K562 (cell line): Measurements from ENCODE around the gene CD69. TPM values are rescaled to one million over a fixed set of nuclear protein-coding genes. Genes with fewer than 3 reads are reported as not detected.
A peak's percentile ranks its signal among the peaks of the same experiment; 100 is the strongest.

Experiments used
- ATAC-seq: fragments of 200-7000 bp; cut with Tn5 transposase; 3 replicates; pipeline ENCODE4 v1.9.1; 2020; ENCODE audit warnings: moderate library complexity
- BruUV-seq: library from RNA; stranded (reverse); fragments of 400-500 nt; replicated peaks from 2 replicates; lab custom pipeline; 2021; lab: Mats Ljungman, UMichigan
- CTCF ChIA-PET: fragments of 300-600 bp; formaldehyde crosslinking; extraction: SDS; loops from one replicate; lab custom pipeline; 2021; ENCODE audit warnings: low intra/inter-chr PET ratio; lab: Yijun Ruan, JAX
- POLR2A ChIA-PET: fragments of 300-600, 350-650 bp; sonication (Branson Sonifier 250); formaldehyde crosslinking; extraction: SDS; loops from one replicate; lab custom pipeline; 2021; ENCODE audit warnings: antibody characterized with exemption, inconsistent platforms; lab: Yijun Ruan, JAX
- DNase-seq, 4 experiments: peaks; one replicate each; pipeline versions ENCODE4 v3.0.0 to v3.0.0-alpha.2; 2011 to 2018; ENCODE audit warnings: low spot score in 3 of 4, mixed read lengths in 3 of 4; ENCODE audit errors: extremely low read depth in 1 of 4
- FAIRE-seq: peaks from 2 replicates; lab custom pipeline; 2011; peaks lifted over from hg19 to GRCh38; lab: Jason Lieb, UNC
- H2AFZ ChIP-seq: 2 replicates; pipeline ENCODE4 v1.6.0; 2011; ENCODE audit warnings: low read depth, low read length, control low read depth, inconsistent platforms
- H3K27ac ChIP-seq: fragments of 200-600 bp; 3 replicates; pipeline ENCODE4 v1.8.0; 2011; ENCODE audit warnings: low read depth, mild to moderate bottlenecking, control low read depth, inconsistent platforms, low read length, moderate library complexity, mixed read lengths; ENCODE audit errors: extremely low read depth
- H3K27me3 ChIP-seq, 2 experiments: fragments of 300-600 bp in 1 of 2; 2 replicates in 1 of 2; 3 replicates in 1 of 2; pipeline versions ENCODE4 v1.6.0 to v1.8.0; 2011; ENCODE audit warnings: inconsistent platforms in 2 of 2, low read length in 2 of 2, mild to moderate bottlenecking in 1 of 2, mixed read lengths in 1 of 2, moderate library complexity in 1 of 2; ENCODE audit not compliant: control insufficient read depth in 2 of 2, insufficient read depth in 2 of 2
- H3K36me3 ChIP-seq: fragments of 300-600 bp; 3 replicates; pipeline ENCODE4 v1.8.0; 2011; ENCODE audit warnings: mild to moderate bottlenecking, low read length, inconsistent platforms; ENCODE audit not compliant: control insufficient read depth, insufficient read depth
- H3K4me1 ChIP-seq, 2 experiments: fragments of 200-600 bp in 1 of 2; replicated peaks in 1 of 2; 2 replicates in 1 of 2; 3 replicates in 1 of 2; pipeline versions ENCODE4 v1.5.1 to v1.8.0; 2011; ENCODE audit warnings: inconsistent platforms in 2 of 2, low read length in 2 of 2, mild to moderate bottlenecking in 1 of 2, mixed read lengths in 1 of 2, moderate library complexity in 1 of 2; ENCODE audit not compliant: control insufficient read depth in 2 of 2, insufficient read depth in 2 of 2
- H3K4me2 ChIP-seq: 2 replicates; pipeline ENCODE4 v1.6.1; 2011; ENCODE audit warnings: low read length, control low read depth, inconsistent platforms, mixed read lengths; ENCODE audit not compliant: insufficient read depth
- H3K4me3 ChIP-seq: fragments of 200-600 bp; sonication (generic), shearing (Covaris generic); 2 replicates; pipeline ENCODE4 v1.5.1; 2016; ENCODE audit warnings: control low read depth, inconsistent platforms
- H3K79me2 ChIP-seq: fragments of 200-600 bp; 3 replicates; pipeline ENCODE4 v1.8.0; 2011; ENCODE audit warnings: low read length, inconsistent platforms; ENCODE audit not compliant: control insufficient read depth, insufficient read depth
- H3K9ac ChIP-seq, 2 experiments: 2 replicates each; pipeline versions ENCODE4 v1.6.0 to v1.6.1; 2011; ENCODE audit warnings: low read depth in 2 of 2, low read length in 2 of 2, control low read depth in 1 of 2, inconsistent platforms in 1 of 2, mild to moderate bottlenecking in 1 of 2, mixed read lengths in 1 of 2; ENCODE audit not compliant: insufficient read depth in 1 of 2
- H3K9me1 ChIP-seq: one replicate; pipeline ENCODE4 v1.6.0; 2011; ENCODE audit warnings: inconsistent platforms, mild to moderate bottlenecking, low read length, moderate library complexity; ENCODE audit not compliant: control insufficient read depth, insufficient read depth
- H3K9me3 ChIP-seq: replicated peaks from 2 replicates; pipeline ENCODE4 v1.5.1; 2011; ENCODE audit warnings: low read depth, low read length, inconsistent platforms; ENCODE audit not compliant: control insufficient read depth, insufficient read depth
- H4K20me1 ChIP-seq: replicated peaks from 2 replicates; pipeline ENCODE4 v1.6.1; 2011; ENCODE audit warnings: low read length, inconsistent platforms, mixed read lengths; ENCODE audit not compliant: control insufficient read depth, insufficient read depth
- MGA ChIP-seq: fragments of 450-650 bp; IDR thresholded peaks from 2 replicates; pipeline ENCODE4 v1.6.1; 2016; ENCODE audit warnings: mild to moderate bottlenecking, moderate library complexity
- THRAP3 ChIP-seq: fragments of 450-650 bp; IDR thresholded peaks from 2 replicates; pipeline ENCODE4 v1.6.1; 2016; ENCODE audit warnings: mild to moderate bottlenecking, inconsistent platforms, borderline replicate concordance
- WGBS: fragments of 100-300 bp; shearing (Covaris generic); methylation state at CpG from one replicate; pipeline ENCODE4 v1.1.6; 2016; ENCODE audit warnings: low coverage, mixed read lengths; ENCODE audit not compliant: insufficient coverage; ENCODE audit errors: missing lambda C conversion rate; 5-methylcytosine and 5-hydroxymethylcytosine counted together
- in situ Hi-C: fragments of 300-500 bp; cut with MboI; formaldehyde crosslinking; loops from 4 replicates; pipeline ENCODE4 v1.15.0; 2018; ENCODE audit warnings: inconsistent platforms, mixed read lengths
- intact Hi-C: fragments of 100-400 bp; cut with micrococcal nuclease; formaldehyde crosslinking; loops from 2 replicates; pipeline ENCODE4 v1.14.2; 2022
- polyA plus RNA-seq, 8 experiments: library from polyadenylated mRNA; depleted of rRNA in 4 of 8; stranded (reverse) in 5 of 8; unstranded in 3 of 8; fragments of >200 nt; fragmentation: Nextera tagmentation in 2 of 8; fragmentation: Illumina TruSeq in 1 of 8; extraction: Ambion mirVana in 2 of 8; extraction: Trizol in 1 of 8; gene quantifications; 2 replicates each; pipeline versions ENCODE4 v1.2.1 to v1.2.3, GENCODE V29; 2011 to 2014; ENCODE audit warnings: inconsistent platforms in 1 of 8, missing spikeins in 1 of 8
- total RNA-seq, 7 experiments: library from RNA; depleted of rRNA in 6 of 7; stranded (reverse); fragments of >200 nt in 6 of 7; fragmentation: Illumina TruSeq in 2 of 7; extraction: Trizol in 2 of 7; gene quantifications; 2 replicates each; pipeline versions ENCODE4 v1.2.1 to v1.2.3, GENCODE V29; 2011 to 2021; ENCODE audit warnings: low replicate concordance in 1 of 7

Gene CD69
- total and polyA plus RNA-seq, 9 of the 15 experiments (the other 6 are each of a cell fraction or from before 2014, with no cell fraction given): 11.7 to 243 (median 54.4) TPM

GRCh38 chr12:9730591-9730990, 30.1 kb downstream of the CD69 start:
- POLR2A ChIA-PET: interaction anchor here (0.6 kb wide), 1 partner anchor 281 kb away, joined by 3 read pairs; no protein-coding TSS in a partner anchor
- intact Hi-C loops: no loop called here
- no peaks in the 10 kb centered on the region; a peak in 1 of 5 replicates for H3K4me1 ChIP-seq
- no peaks in the 10 kb centered on the region for H3K9me1 ChIP-seq
- WGBS: 71% methylated on average over 5 of the region's 6 CpGs
- H3K36me3 ChIP-seq: no peaks in the 10 kb centered on the region
- TF ChIP-seq THRAP3 (no peak), MGA (peak; percentile 44)
- TF ChIP-seq, all 486 proteins: peak for 1
- no peak overlapping the region for H3K4me3 ChIP-seq
- CTCF ChIA-PET: no interaction called here
- in situ Hi-C loops: no loop called here
- no peaks in the 10 kb centered on the region for H3K9me3 ChIP-seq
- no peak overlapping the region for H3K4me2 ChIP-seq
- no peak for DNase-seq
- FAIRE-seq: no peak
- BruUV-seq: no TSS peak
- peak overlapping the region; percentile 73 for H2AFZ ChIP-seq
- H3K79me2 ChIP-seq: no peaks in the 10 kb centered on the region
- H3K27ac ChIP-seq: no peak overlapping the region
- H3K27me3 ChIP-seq: no peaks in the 10 kb centered on the region
- H3K9ac ChIP-seq: no peak overlapping the region
- no peak for ATAC-seq
- H4K20me1 ChIP-seq: no peaks in the 10 kb centered on the region
